Naive thymus-derived CD4-positive, alpha-beta T cell (primary cell): ENCODE results near the gene WDTC1. TPM values are rescaled to one million over a fixed set of nuclear protein-coding genes. Genes with fewer than 3 reads are reported as not detected.

Experiments
- ATAC-seq: fragments of 150-1000 bp; cut with Tn5 transposase; 2 replicates; pipeline ENCODE4 v1.10.0; 2021; ENCODE audit warnings: mild to moderate bottlenecking, moderate library complexity
- CTCF ChIA-PET: fragments of 350-600 bp; sonication (Branson Sonifier 250); formaldehyde crosslinking; loops from one replicate; lab custom pipeline; 2021; ENCODE audit warnings: antibody characterized with exemption; lab: Charles Lee
- POLR2A ChIA-PET: fragments of 350-600 bp; sonication (Branson Sonifier 250); formaldehyde crosslinking; loops from one replicate; lab custom pipeline; 2021; ENCODE audit warnings: antibody characterized with exemption, inconsistent platforms; lab: Charles Lee
- DNase-seq, 9 donors: peaks; one replicate each; pipeline versions ENCODE4 v3.0.0 to v3.0.0-alpha.2; 2020 to 2022; ENCODE audit warnings: mixed read lengths in 1 of 9
- H3K27ac ChIP-seq: one replicate; pipeline ENCODE4 v1.7.0; 2013; ENCODE audit warnings: mild to moderate bottlenecking, low read depth, low read length, moderate library complexity
- H3K27me3 ChIP-seq, 2 donors: one replicate each; pipeline ENCODE4 v1.7.0; 2013; ENCODE audit warnings: low read length in 2 of 2, mild to moderate bottlenecking in 2 of 2, moderate library complexity in 2 of 2; ENCODE audit not compliant: control insufficient read depth in 2 of 2, insufficient read depth in 2 of 2
- H3K36me3 ChIP-seq, 3 experiments: 1 replicate in 2 of 3; 2 replicates in 1 of 3; pipeline ENCODE4 v1.7.0; 2013; ENCODE audit warnings: low read length in 3 of 3, mild to moderate bottlenecking in 3 of 3, moderate library complexity in 1 of 3; ENCODE audit not compliant: insufficient read depth in 3 of 3, control insufficient read depth in 2 of 3
- H3K4me1 ChIP-seq, 2 donors: one replicate each; pipeline ENCODE4 v1.7.0; 2013; ENCODE audit warnings: low read length in 2 of 2, mild to moderate bottlenecking in 2 of 2, moderate library complexity in 1 of 2; ENCODE audit not compliant: control insufficient read depth in 2 of 2, insufficient read depth in 2 of 2
- H3K4me3 ChIP-seq: 2 replicates; pipeline ENCODE4 v1.7.0; 2013; ENCODE audit warnings: mild to moderate bottlenecking, low read length
- H3K9me3 ChIP-seq, 3 experiments: 1 replicate in 2 of 3; 2 replicates in 1 of 3; pipeline ENCODE4 v1.7.0; 2013; ENCODE audit warnings: low read length in 3 of 3; ENCODE audit not compliant: control insufficient read depth in 2 of 3
- H3K27ac Mint-ChIP-seq, 9 donors: one replicate each; pipeline ENCODE4 v1.8.0; 2020 to 2022; ENCODE audit warnings: mixed read lengths in 9 of 9, mild to moderate bottlenecking in 8 of 9, moderate library complexity in 5 of 9, inconsistent platforms in 2 of 9
- H3K27me3 Mint-ChIP-seq, 5 donors: one replicate each; pipeline ENCODE4 v1.8.0; 2021 to 2022; ENCODE audit warnings: mixed read lengths in 5 of 5, mild to moderate bottlenecking in 1 of 5
- H3K36me3 Mint-ChIP-seq, 5 donors: one replicate each; pipeline ENCODE4 v1.8.0; 2020 to 2022; ENCODE audit warnings: mixed read lengths in 5 of 5, mild to moderate bottlenecking in 3 of 5, inconsistent platforms in 1 of 5
- H3K4me1 Mint-ChIP-seq, 7 donors: one replicate each; pipeline ENCODE4 v1.8.0; 2020 to 2022; ENCODE audit warnings: mixed read lengths in 7 of 7, mild to moderate bottlenecking in 3 of 7, inconsistent platforms in 1 of 7
- H3K4me3 Mint-ChIP-seq, 10 donors: one replicate each; pipeline ENCODE4 v1.8.0; 2020 to 2022; ENCODE audit warnings: mild to moderate bottlenecking in 10 of 10, mixed read lengths in 10 of 10, moderate library complexity in 6 of 10, inconsistent platforms in 2 of 10
- H3K9me3 Mint-ChIP-seq, 11 donors: one replicate each; pipeline ENCODE4 v1.8.0; 2020 to 2022; ENCODE audit warnings: mixed read lengths in 11 of 11, mild to moderate bottlenecking in 4 of 11, inconsistent platforms in 1 of 11, moderate library complexity in 1 of 11
- intact Hi-C, 2 donors: fragments of 100-400 bp; cut with micrococcal nuclease; formaldehyde crosslinking; loops; one replicate each; pipeline ENCODE4 v1.15.1; 2023
- polyA plus RNA-seq, 2 donors: library from polyadenylated mRNA; unstranded; fragments of 300-500 nt; fragmentation: Illumina TruSeq; gene quantifications; one replicate each; pipeline ENCODE4 v1.2.3, GENCODE V29; 2021
- total RNA-seq, 6 experiments: library from RNA in 5 of 6; stranded (reverse) in 5 of 6; gene quantifications; 1 replicate in 5 of 6; 2 replicates in 1 of 6; pipeline ENCODE4 v1.2.3 and lab custom pipeline; 2021 to 2026

The WDTC1 gene
- total and polyA plus RNA-seq, 7 experiments from 2014 or later, result 5.8 to 59.0 (median 35.3) TPM

GRCh38 chr1:27257155-27257554, 22.7 kb downstream of the WDTC1 start:
- H3K4me1 ChIP-seq, result peaks cover 0 to 42% of the 10 kb centered on the region in 2 donors
- CTCF ChIA-PET, result interaction anchor here (0.6 to 1.8 kb wide), 5 partner anchors 27 to 469 kb away, joined by 3 to 4 read pairs (median 3); no protein-coding TSS in a partner anchor
- H3K9me3 Mint-ChIP-seq, result no peaks in the 10 kb centered on the region
- no peak overlapping the region for H3K27ac ChIP-seq
- H3K27me3 ChIP-seq, result no peaks in the 10 kb centered on the region
- intact Hi-C loops, result no loop called here
- peak overlapping the region in 4 of 10 donors; percentile 24 to 39 (median 34) for H3K4me3 Mint-ChIP-seq
- peaks cover 0 to 5% (median 0%) of the 10 kb centered on the region in 3 experiments for H3K36me3 ChIP-seq
- DNase-seq (no peak), ATAC-seq (no peak)
- H3K27me3 Mint-ChIP-seq, result no peaks in the 10 kb centered on the region
- no peaks in the 10 kb centered on the region for H3K9me3 ChIP-seq
- peak overlapping the region in 7 of 9 donors; percentile 25 to 90 (median 62) for H3K27ac Mint-ChIP-seq
- peaks cover 0 to 21% (median 19%) of the 10 kb centered on the region in 5 donors for H3K36me3 Mint-ChIP-seq
- POLR2A ChIA-PET, result interaction anchor here (0.7 kb wide), 1 partner anchor 211 kb away, joined by 3 read pairs; no protein-coding TSS in a partner anchor
- no peak overlapping the region for H3K4me3 ChIP-seq
- peaks cover 25 to 68% (median 50%) of the 10 kb centered on the region in 7 donors for H3K4me1 Mint-ChIP-seq

GRCh38 chr1:27258598-27258997, 24.2 kb downstream of the WDTC1 start:
- Mint-ChIP-seq H3K9me3 (no peaks in the 10 kb centered on the region), H3K36me3 (peaks cover 0 to 26% (median 24%) of the 10 kb centered on the region in 5 donors), H3K4me3 (peak overlapping the region in 9 of 10 donors; percentile 37 to 81 (median 67)), H3K27me3 (no peaks in the 10 kb centered on the region), H3K27ac (peak overlapping the region; percentile 6 to 96 (median 85)), H3K4me1 (peaks cover 16 to 54% (median 37%) of the 10 kb centered on the region in 7 donors)
- peaks cover 0 to 9% (median 0%) of the 10 kb centered on the region in 3 experiments for H3K36me3 ChIP-seq
- no peak overlapping the region for H3K27ac ChIP-seq
- peaks cover 0 to 30% of the 10 kb centered on the region in 2 donors for H3K4me1 ChIP-seq
- peak; percentile 60 for ATAC-seq
- H3K4me3 ChIP-seq, result no peak overlapping the region
- ChIA-PET POLR2A (interaction anchor here (0.6 to 0.7 kb wide), 3 partner anchors 14 to 1701 kb away, joined by 3 to 6 read pairs (median 4); no protein-coding TSS in a partner anchor), CTCF (interaction anchor here (0.6 to 1.8 kb wide), 9 partner anchors 8 to 1627 kb away, joined by 3 to 9 read pairs (median 3); no protein-coding TSS in a partner anchor)
- no peaks in the 10 kb centered on the region for H3K27me3 ChIP-seq
- peak in 7 of 9 donors; percentile 26 to 62 (median 47) for DNase-seq
- H3K9me3 ChIP-seq, result no peaks in the 10 kb centered on the region
- intact Hi-C loops, result loop anchor here in 1 of 2 donors (1.0 kb wide), 1 partner anchor 24 kb away; the partner anchor contains the start of gene WDTC1

- H3K27me3 Mint-ChIP-seq, result no peaks in the 10 kb centered on the region
- intact Hi-C loops, result no loop called here
- H3K9me3 ChIP-seq, result no peaks in the 10 kb centered on the region
- no peak overlapping the region for H3K4me3 Mint-ChIP-seq
- H3K36me3 Mint-ChIP-seq, result peaks cover 5 to 33% (median 17%) of the 10 kb centered on the region in 5 donors
- ChIA-PET CTCF (interaction anchor here (0.6 to 2.1 kb wide), 5 partner anchors 99 to 340 kb away, joined by 3 to 5 read pairs (median 3); no protein-coding TSS in a partner anchor), POLR2A (interaction anchor here (0.6 kb wide), 2 partner anchors 698 to 881 kb away, joined by 3 to 4 read pairs; no protein-coding TSS in a partner anchor)
- DNase-seq (no peak), ATAC-seq (no peak)
- H3K4me1 ChIP-seq, result no peaks in the 10 kb centered on the region
- no peak overlapping the region for H3K27ac Mint-ChIP-seq
- H3K4me1 Mint-ChIP-seq, result peaks cover 0 to 5% (median 4%) of the 10 kb centered on the region in 7 donors
- no peaks in the 10 kb centered on the region for H3K9me3 Mint-ChIP-seq
- H3K4me3 ChIP-seq, result no peak overlapping the region
- H3K36me3 ChIP-seq, result peaks cover 0 to 20% (median 6%) of the 10 kb centered on the region in 3 experiments
- no peak overlapping the region for H3K27ac ChIP-seq
- no peaks in the 10 kb centered on the region for H3K27me3 ChIP-seq
Measured at GRCh38 chr1:27267153-27267552, 32.7 kb downstream of the WDTC1 start.

GRCh38 chr1:27269276-27269675, 34.8 kb downstream of the WDTC1 start:
- ChIA-PET CTCF (interaction anchor here (0.6 kb wide), 1 partner anchor 1478 kb away, joined by 7 read pairs; no protein-coding TSS in a partner anchor), POLR2A (no interaction called here)
- H3K27ac ChIP-seq, result no peak overlapping the region
- DNase-seq (no peak), ATAC-seq (no peak)
- H3K36me3 ChIP-seq, result peaks cover 0 to 10% (median 6%) of the 10 kb centered on the region in 3 experiments
- H3K4me3 ChIP-seq, result no peak overlapping the region
- H3K9me3 Mint-ChIP-seq, result no peaks in the 10 kb centered on the region
- H3K27me3 Mint-ChIP-seq, result no peaks in the 10 kb centered on the region
- H3K27ac Mint-ChIP-seq, result peak overlapping the region in 2 of 9 donors; percentile 10 to 11
- no peaks in the 10 kb centered on the region for H3K4me1 ChIP-seq
- no peaks in the 10 kb centered on the region for H3K27me3 ChIP-seq
- H3K9me3 ChIP-seq, result no peaks in the 10 kb centered on the region
- peaks cover 5 to 40% (median 18%) of the 10 kb centered on the region in 5 donors for H3K36me3 Mint-ChIP-seq
- intact Hi-C loops, result no loop called here
- H3K4me1 Mint-ChIP-seq, result peaks cover 0 to 5% (median 4%) of the 10 kb centered on the region in 7 donors
- H3K4me3 Mint-ChIP-seq, result no peak overlapping the region

- ATAC-seq, result no peak
- H3K9me3 Mint-ChIP-seq, result peaks cover 0 to 15% (median 2%) of the 10 kb centered on the region in 11 donors
- POLR2A ChIA-PET, result interaction anchor here (0.6 kb wide), 1 partner anchor 35 kb away, joined by 3 read pairs; no protein-coding TSS in a partner anchor
Measured at GRCh38 chr1:27274204-27274603, 39.8 kb downstream of the WDTC1 start.

GRCh38 chr1:27275696-27276095, 41.3 kb downstream of the WDTC1 start:
- peak overlapping the region in 1 of 9 donors; percentile 34 for H3K27ac Mint-ChIP-seq

More at GRCh38 chr1:27274204-27274603, 39.8 kb downstream of the WDTC1 start:
- no peaks in the 10 kb centered on the region for H3K9me3 ChIP-seq
- intact Hi-C loops, result no loop called here
- peaks cover 0 to 4% (median 0%) of the 10 kb centered on the region in 3 experiments for H3K36me3 ChIP-seq
- H3K4me3 Mint-ChIP-seq, result no peak overlapping the region
- peaks cover 0 to 8% (median 3%) of the 10 kb centered on the region in 7 donors for H3K4me1 Mint-ChIP-seq
- DNase-seq, result no peak
- H3K27ac Mint-ChIP-seq, result peak overlapping the region in 1 of 9 donors; percentile 57
- H3K4me3 ChIP-seq, result no peak overlapping the region
- H3K27me3 ChIP-seq, result no peaks in the 10 kb centered on the region
- H3K36me3 Mint-ChIP-seq, result peaks cover 13 to 54% (median 44%) of the 10 kb centered on the region in 5 donors
- H3K27me3 Mint-ChIP-seq, result no peaks in the 10 kb centered on the region
- H3K27ac ChIP-seq, result no peak overlapping the region
- H3K4me1 ChIP-seq, result no peaks in the 10 kb centered on the region
- CTCF ChIA-PET, result no interaction called here

More at GRCh38 chr1:27275696-27276095, 41.3 kb downstream of the WDTC1 start:
- H3K36me3 Mint-ChIP-seq, result peaks cover 10 to 47% (median 37%) of the 10 kb centered on the region in 5 donors
- Histone ChIP-seq H3K4me1 (no peaks in the 10 kb centered on the region), H3K36me3 (peaks cover 0 to 4% (median 0%) of the 10 kb centered on the region in 3 experiments), H3K27ac (no peak overlapping the region), H3K4me3 (no peak overlapping the region), H3K9me3 (no peaks in the 10 kb centered on the region), H3K27me3 (no peaks in the 10 kb centered on the region)
- ATAC-seq, result peak; percentile 57
- H3K9me3 Mint-ChIP-seq, result peaks cover 0 to 15% (median 2%) of the 10 kb centered on the region in 11 donors
- H3K4me3 Mint-ChIP-seq, result no peak overlapping the region
- intact Hi-C loops, result no loop called here
- POLR2A ChIA-PET, result no interaction called here
- H3K4me1 Mint-ChIP-seq, result peaks cover 0 to 8% (median 0%) of the 10 kb centered on the region in 7 donors
- CTCF ChIA-PET, result no interaction called here
- DNase-seq, result no peak
- H3K27me3 Mint-ChIP-seq, result no peaks in the 10 kb centered on the region
